NCI-H748 treated with DMSO at 0.1 percent for 48 hours (cell line): Measurements from ENCODE around the gene HABP4.
"Not testable (repeated sequence)": the region's sequence is repeated elsewhere in the genome, so short reads cannot be mapped to it uniquely, and the experiment has no call there.

Experiments
- DNase-seq: peaks from one replicate; lab custom pipeline; 2025; lab: John Stamatoyannopoulos, UW

HABP4 gene

GRCh38 chr9:96498796-96499195, 48.8 kb downstream of the HABP4 start:
- DNase-seq: no peak

GRCh38 chr9:96499257-96499656, 49.3 kb downstream of the HABP4 start:
- DNase-seq: no peak

- no peak for DNase-seq
Observed at GRCh38 chr9:96500696-96501632, 51.0 kb downstream of the HABP4 start.

GRCh38 chr9:96501633-96502538, 51.9 kb downstream of the HABP4 start:
- no peak for DNase-seq

- DNase-seq: no peak
Observed at GRCh38 chr9:96502539-96503373, 52.8 kb downstream of the HABP4 start.

GRCh38 chr9:96503374-96503748, 53.4 kb downstream of the HABP4 start:
- not testable (repeated sequence) for DNase-seq

GRCh38 chr9:96503918-96504317, 53.9 kb downstream of the HABP4 start:
- DNase-seq: no peak

- no peak for DNase-seq
Observed at GRCh38 chr9:96505316-96505991, 55.5 kb downstream of the HABP4 start.

- no peak for DNase-seq
Observed at GRCh38 chr9:96508227-96508940, 58.4 kb downstream of the HABP4 start.

- no peak for DNase-seq
Observed at GRCh38 chr9:96509026-96509425, 59.1 kb downstream of the HABP4 start.

- no peak for DNase-seq
Observed at GRCh38 chr9:96509848-96510247, 59.9 kb downstream of the HABP4 start.

GRCh38 chr9:96510258-96510657, 60.3 kb downstream of the HABP4 start:
- DNase-seq: no peak

GRCh38 chr9:96512240-96512639, 62.3 kb downstream of the HABP4 start:
- no peak for DNase-seq

- no peak for DNase-seq
Observed at GRCh38 chr9:96513622-96514021, 63.7 kb downstream of the HABP4 start.

GRCh38 chr9:96514108-96514799, 64.3 kb downstream of the HABP4 start:
- no peak for DNase-seq

- DNase-seq: no peak
Observed at GRCh38 chr9:96514800-96515158, 64.8 kb downstream of the HABP4 start.

- no peak for DNase-seq
Observed at GRCh38 chr9:96515621-96516470, 65.9 kb downstream of the HABP4 start.

- no peak for DNase-seq
Observed at GRCh38 chr9:96519095-96519494, 69.1 kb downstream of the HABP4 start.

GRCh38 chr9:96519787-96520186, 69.8 kb downstream of the HABP4 start:
- DNase-seq: no peak
